Measurements from ENCODE around the gene BICC1.

DNA sequence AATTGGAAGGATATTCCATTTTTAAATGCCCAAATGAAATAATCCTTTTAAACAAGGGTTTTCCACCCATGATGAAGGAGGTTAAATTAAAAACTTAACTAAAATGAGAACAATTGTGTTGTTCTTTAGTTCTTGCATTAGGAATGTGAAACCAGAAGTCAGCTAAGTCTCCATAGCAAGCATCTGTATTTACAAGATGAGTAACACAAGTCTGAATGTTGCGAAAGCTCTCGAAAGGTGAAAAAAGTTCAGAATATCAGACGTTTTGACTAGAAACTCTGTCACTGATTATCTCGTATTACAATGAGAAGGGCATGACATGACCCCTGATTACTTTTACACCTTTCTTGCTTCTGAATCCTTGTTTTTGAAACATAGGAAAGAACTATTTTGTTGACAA lies 149.6 kb downstream of the BICC1 start:
- TF ChIP-seq, protein P1, sequence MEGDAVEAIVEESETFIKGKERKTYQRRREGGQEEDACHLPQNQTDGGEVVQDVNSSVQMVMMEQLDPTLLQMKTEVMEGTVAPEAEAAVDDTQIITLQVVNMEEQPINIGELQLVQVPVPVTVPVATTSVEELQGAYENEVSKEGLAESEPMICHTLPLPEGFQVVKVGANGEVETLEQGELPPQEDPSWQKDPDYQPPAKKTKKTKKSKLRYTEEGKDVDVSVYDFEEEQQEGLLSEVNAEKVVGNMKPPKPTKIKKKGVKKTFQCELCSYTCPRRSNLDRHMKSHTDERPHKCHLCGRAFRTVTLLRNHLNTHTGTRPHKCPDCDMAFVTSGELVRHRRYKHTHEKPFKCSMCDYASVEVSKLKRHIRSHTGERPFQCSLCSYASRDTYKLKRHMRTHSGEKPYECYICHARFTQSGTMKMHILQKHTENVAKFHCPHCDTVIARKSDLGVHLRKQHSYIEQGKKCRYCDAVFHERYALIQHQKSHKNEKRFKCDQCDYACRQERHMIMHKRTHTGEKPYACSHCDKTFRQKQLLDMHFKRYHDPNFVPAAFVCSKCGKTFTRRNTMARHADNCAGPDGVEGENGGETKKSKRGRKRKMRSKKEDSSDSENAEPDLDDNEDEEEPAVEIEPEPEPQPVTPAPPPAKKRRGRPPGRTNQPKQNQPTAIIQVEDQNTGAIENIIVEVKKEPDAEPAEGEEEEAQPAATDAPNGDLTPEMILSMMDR (conservative IDR thresholded peaks at IDR 0.05; ENCODE audit: low read depth, low read length): no peak
- TF ChIP-seq RAD21 (IDR thresholded peaks at IDR 0.05; ENCODE audit: low read length) (no peak), POLR2A (IDR thresholded peaks at IDR 0.05; ENCODE audit: low read depth, low read length) (no peak), RFX5 (IDR thresholded peaks at IDR 0.05; ENCODE audit: low read depth, low read length) (no peak)
- TF ChIP-seq, protein P2, sequence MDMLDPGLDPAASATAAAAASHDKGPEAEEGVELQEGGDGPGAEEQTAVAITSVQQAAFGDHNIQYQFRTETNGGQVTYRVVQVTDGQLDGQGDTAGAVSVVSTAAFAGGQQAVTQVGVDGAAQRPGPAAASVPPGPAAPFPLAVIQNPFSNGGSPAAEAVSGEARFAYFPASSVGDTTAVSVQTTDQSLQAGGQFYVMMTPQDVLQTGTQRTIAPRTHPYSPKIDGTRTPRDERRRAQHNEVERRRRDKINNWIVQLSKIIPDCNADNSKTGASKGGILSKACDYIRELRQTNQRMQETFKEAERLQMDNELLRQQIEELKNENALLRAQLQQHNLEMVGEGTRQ (IDR thresholded peaks at IDR 0.05; ENCODE audit: low read depth, low read length): no peak

All from IMR-90 (cell line).